Measurements from ENCODE around the gene PRRG2. TPM values are rescaled to one million over a fixed set of nuclear protein-coding genes. Genes with fewer than 3 reads are reported as not detected.

PRRG2 gene
- total and polyA plus RNA-seq, 8 donors: 6.5 to 15.9 (median 8.5) TPM

- ATAC-seq: peak; percentile 56 to 67 (median 64)
- no peak for FAIRE-seq
- DNase-seq: peak in 5 of 6 donors; percentile 80 to 87 (median 82)
- peak overlapping the region in 1 of 4 donors; percentile 4 for H3K4me3 ChIP-seq
- H3K36me3 ChIP-seq: peaks cover 0 to 4% (median 0%) of the 10 kb centered on the region in 3 donors
- TF ChIP-seq CTCF (IDR thresholded peaks at IDR 0.05): no peak
- H3K27ac ChIP-seq: peak overlapping the region; percentile 13 to 88 (median 68)
- 32 to 33% methylated on average over 10 of the region's 10 CpGs for WGBS, 2 donors
- intact Hi-C loops (cut with DNase I): no loop called here
- peaks cover 0 to 19% (median 6%) of the 10 kb centered on the region in 3 donors for H3K4me1 ChIP-seq
- no peaks in the 10 kb centered on the region for H3K27me3 ChIP-seq
- no peaks in the 10 kb centered on the region for H3K9me3 ChIP-seq
These were observed 27.5 kb upstream of the PRRG2 start for GRCh38 chr19:49553451-49554271.

- ATAC-seq (no peak), FAIRE-seq (no peak), DNase-seq (peak in 3 of 6 donors; percentile 32 to 51 (median 41))
- H3K27ac ChIP-seq: peak overlapping the region; percentile 13 to 88 (median 68)
- no peaks in the 10 kb centered on the region for H3K27me3 ChIP-seq
- H3K4me1 ChIP-seq: peaks cover 0 to 20% (median 10%) of the 10 kb centered on the region in 3 donors
- H3K4me3 ChIP-seq: peak overlapping the region in 1 of 4 donors; percentile 28
- intact Hi-C loops (cut with DNase I): no loop called here
- peaks cover 0 to 4% (median 0%) of the 10 kb centered on the region in 3 donors for H3K36me3 ChIP-seq
- TF ChIP-seq CTCF (IDR thresholded peaks at IDR 0.05): no peak
- WGBS, 2 donors: 48 to 50% methylated on average over 17 of the region's 17 CpGs
- no peaks in the 10 kb centered on the region for H3K9me3 ChIP-seq
These were observed 26.4 kb upstream of the PRRG2 start for GRCh38 chr19:49554701-49555181.

GRCh38 chr19:49555600-49556411 is 25.3 kb upstream of the PRRG2 start:
- 40 to 45% methylated on average over 45 to 48 of the region's 53 CpGs for WGBS, 2 donors
- ATAC-seq (peak; percentile 49 to 73 (median 68)), FAIRE-seq (no peak), DNase-seq (peak; percentile 87 to 95 (median 92))
- H3K27me3 ChIP-seq: no peaks in the 10 kb centered on the region
- no peaks in the 10 kb centered on the region for H3K9me3 ChIP-seq
- peaks cover 0 to 30% (median 15%) of the 10 kb centered on the region in 3 donors for H3K4me1 ChIP-seq
- peak overlapping the region; percentile 23 to 48 (median 37) for H3K4me3 ChIP-seq
- peak overlapping the region; percentile 76 to 90 (median 86) for H3K27ac ChIP-seq
- intact Hi-C loops (cut with DNase I): no loop called here
- no peak for TF ChIP-seq CTCF (IDR thresholded peaks at IDR 0.05)
- peaks cover 0 to 4% (median 0%) of the 10 kb centered on the region in 3 donors for H3K36me3 ChIP-seq

GRCh38 chr19:49556412-49557398 is 24.4 kb upstream of the PRRG2 start:
- H3K4me3 ChIP-seq: peak overlapping the region; percentile 23 to 48 (median 37)
- H3K4me1 ChIP-seq: peaks cover 0 to 34% (median 15%) of the 10 kb centered on the region in 3 donors
- H3K9me3 ChIP-seq: no peaks in the 10 kb centered on the region
- H3K27ac ChIP-seq: peak overlapping the region; percentile 76 to 90 (median 82)
- H3K27me3 ChIP-seq: no peaks in the 10 kb centered on the region
- ATAC-seq (peak; percentile 65 to 71 (median 68)), FAIRE-seq (no peak), DNase-seq (peak; percentile 85 to 95 (median 93))
- 42 to 43% methylated on average over 57 to 66 of the region's 66 CpGs for WGBS, 2 donors
- peaks cover 0 to 4% (median 0%) of the 10 kb centered on the region in 3 donors for H3K36me3 ChIP-seq
- TF ChIP-seq CTCF (IDR thresholded peaks at IDR 0.05): no peak
- intact Hi-C loops (cut with DNase I): no loop called here

All from pancreas (tissue), 10 donors.